Posterior vena cava (tissue), 2 donors: ENCODE measurements around the gene DNAJC17. TPM values are rescaled to one million over a fixed set of nuclear protein-coding genes. Genes with fewer than 3 reads are reported as not detected.

Experiments used
- DNase-seq: peaks from one replicate; pipeline ENCODE4 v3.0.0-alpha.2; 2020; ENCODE audit warnings: low spot score
- intact Hi-C, 2 donors: fragments of 100-400 bp; cut with DNase I; formaldehyde crosslinking; loops; one replicate each; pipeline versions ENCODE4 v1.14.1 to v1.14.2; 2022 to 2023
- long read RNA-seq, 2 donors: library from polyadenylated mRNA; unstranded; transcript quantifications; one replicate each; pipeline ENCODE4 v2.0.0, GENCODE V29; 2020 to 2021
- total RNA-seq, 2 donors: library from RNA; stranded (reverse); fragmentation: NEBNext Ultra II Directional; extraction: Animal tissue kit (Norgen Biotek cat#: 25700); gene quantifications; one replicate each; pipeline ENCODE4 v1.2.1, GENCODE V29; 2021
- donor health status: DM: yes; HTN: yes; CAD: no.
- donor health status: DM: yes; HTN: yes; CAD: no.

Gene DNAJC17, protein sequence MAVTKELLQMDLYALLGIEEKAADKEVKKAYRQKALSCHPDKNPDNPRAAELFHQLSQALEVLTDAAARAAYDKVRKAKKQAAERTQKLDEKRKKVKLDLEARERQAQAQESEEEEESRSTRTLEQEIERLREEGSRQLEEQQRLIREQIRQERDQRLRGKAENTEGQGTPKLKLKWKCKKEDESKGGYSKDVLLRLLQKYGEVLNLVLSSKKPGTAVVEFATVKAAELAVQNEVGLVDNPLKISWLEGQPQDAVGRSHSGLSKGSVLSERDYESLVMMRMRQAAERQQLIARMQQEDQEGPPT
- 10 to 100 TPM; 18.3 to 22.9 TPM for total RNA-seq
- long read RNA-seq, donor 1, partial matches to known transcripts = 2 of 5 reads
- long read RNA-seq, donor 1, other reads (novel, unspliced or antisense) = 0 of 5 reads
- long read RNA-seq, donor 2, transcript DNAJC17-201 (11 exons, 3,731 nt) = major isoform, 6 of 23 reads
- long read RNA-seq, donor 2, partial matches to known transcripts = 2 of 23 reads
- long read RNA-seq, donor 2, other reads (novel, unspliced or antisense) = 15 of 23 reads

DNA sequence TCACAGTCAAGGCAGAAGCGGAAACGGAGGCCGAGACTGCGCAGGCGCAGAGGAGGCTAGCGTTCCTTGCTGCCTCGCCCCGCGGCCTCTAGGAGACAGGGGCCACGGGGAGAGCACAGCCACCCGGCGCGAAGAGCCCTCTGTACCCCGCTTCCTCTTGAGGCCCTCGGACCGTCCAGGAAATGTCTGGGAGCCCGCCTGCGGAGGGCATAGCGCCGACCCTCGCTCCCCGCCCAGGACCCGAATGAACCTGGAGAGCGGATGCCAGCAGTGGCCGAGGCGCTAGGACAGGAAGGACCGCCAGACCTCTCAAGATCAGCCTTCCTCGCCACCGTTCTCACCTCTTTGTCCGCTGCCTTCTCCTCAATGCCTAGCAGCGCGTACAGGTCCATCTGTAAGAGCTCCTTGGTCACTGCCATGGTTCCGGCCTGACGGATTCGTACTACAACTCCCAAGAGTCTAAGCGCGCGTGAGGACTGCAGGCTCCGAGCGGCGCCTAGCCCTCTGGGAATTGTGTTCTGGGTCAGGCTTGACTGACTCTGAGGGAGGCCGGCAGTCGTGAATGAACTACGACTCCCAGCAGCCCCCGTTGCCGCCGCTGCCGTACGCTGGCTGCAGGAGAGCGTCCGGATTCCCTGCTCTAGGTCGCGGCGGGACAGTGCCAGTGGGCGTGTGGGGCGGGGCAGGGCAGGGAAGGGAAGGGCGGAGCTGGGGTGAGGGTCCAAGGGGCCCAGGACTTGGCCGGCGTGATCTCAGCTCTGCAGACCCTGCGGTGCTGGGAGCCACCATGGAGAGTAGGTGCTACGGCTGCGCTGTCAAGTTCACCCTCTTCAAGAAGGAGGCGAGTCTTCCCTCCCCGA, at the start of gene DNAJC17, which contains the start of gene ZFYVE19:
Gene DNAJC17 (minus strand): TSS at position 446 of the 860 bp plus-strand sequence. CDS start 27 bp downstream, at position 419.
Gene ZFYVE19 (plus strand): TSS at position 62 of the 860 bp plus-strand sequence. CDS start 501 bp downstream, at position 563.
- DNase-seq = peak; percentile 99
- intact Hi-C loops = no loop called here

- peak; percentile 69 for DNase-seq
- intact Hi-C loops = loop anchor here in 1 of 2 donors (5.0 kb wide), 2 partner anchors 36 to 326 kb away; partner anchors contain the start of gene VPS18
Observed at GRCh38 chr15:40856746-40857145, 49.5 kb upstream of the DNAJC17 start.

DNA sequence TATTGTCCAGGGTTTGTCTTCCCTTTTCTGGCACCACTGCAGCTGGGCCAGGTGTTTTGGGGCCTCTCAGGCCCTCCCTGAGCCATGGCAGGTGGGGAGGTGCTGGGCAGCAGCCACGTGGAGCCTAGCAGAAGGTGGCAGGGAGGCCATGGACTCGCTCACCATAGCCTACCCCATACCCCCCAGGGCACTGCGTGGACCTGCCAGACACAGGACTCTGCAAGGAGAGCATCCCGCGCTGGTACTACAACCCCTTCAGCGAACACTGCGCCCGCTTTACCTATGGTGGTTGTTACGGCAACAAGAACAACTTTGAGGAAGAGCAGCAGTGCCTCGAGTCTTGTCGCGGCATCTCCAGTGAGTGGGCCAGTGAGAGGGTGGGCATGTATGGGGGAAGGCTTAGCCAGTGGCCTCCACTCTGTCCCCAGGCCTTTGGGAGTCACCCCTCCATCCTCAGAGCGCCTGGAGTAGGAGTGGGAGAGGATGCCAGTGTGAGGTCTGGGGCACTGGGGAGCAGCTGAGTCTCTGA, 48.5 kb upstream of the DNAJC17 start:
- peak; percentile 63 for DNase-seq
- intact Hi-C loops = loop anchor here in 1 of 2 donors (5.0 kb wide), 2 partner anchors 37 to 327 kb away; partner anchors contain the start of gene VPS18

DNA sequence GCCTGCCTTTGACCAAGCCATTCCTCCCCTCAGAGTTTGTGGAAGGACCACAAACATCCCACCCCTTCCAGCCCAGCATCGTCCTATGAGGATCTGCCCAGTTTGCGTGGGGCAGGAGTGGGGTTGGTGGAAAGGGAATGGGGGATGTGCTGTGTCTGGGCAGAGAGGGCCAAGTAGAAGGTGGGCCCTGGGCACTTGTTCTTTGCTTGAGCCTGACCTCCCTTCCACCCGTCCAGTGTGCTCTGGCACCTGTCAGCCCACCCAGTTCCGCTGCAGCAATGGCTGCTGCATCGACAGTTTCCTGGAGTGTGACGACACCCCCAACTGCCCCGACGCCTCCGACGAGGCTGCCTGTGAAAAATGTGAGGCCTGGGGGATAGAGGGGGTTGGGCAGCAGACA, 46.9 kb upstream of the DNAJC17 start:
- intact Hi-C loops = no loop called here

GRCh38 chr15:40853241-40853890, 46.1 kb upstream of the DNAJC17 start:
- DNase-seq = peak; percentile 61
- intact Hi-C loops = no loop called here

More for the DNA sequence above, 46.9 kb upstream of the DNAJC17 start:
- peak; percentile 55 for DNase-seq

GRCh38 chr15:40852529-40852928, 45.3 kb upstream of the DNAJC17 start:
- peak; percentile 41 for DNase-seq
- intact Hi-C loops = no loop called here

DNA sequence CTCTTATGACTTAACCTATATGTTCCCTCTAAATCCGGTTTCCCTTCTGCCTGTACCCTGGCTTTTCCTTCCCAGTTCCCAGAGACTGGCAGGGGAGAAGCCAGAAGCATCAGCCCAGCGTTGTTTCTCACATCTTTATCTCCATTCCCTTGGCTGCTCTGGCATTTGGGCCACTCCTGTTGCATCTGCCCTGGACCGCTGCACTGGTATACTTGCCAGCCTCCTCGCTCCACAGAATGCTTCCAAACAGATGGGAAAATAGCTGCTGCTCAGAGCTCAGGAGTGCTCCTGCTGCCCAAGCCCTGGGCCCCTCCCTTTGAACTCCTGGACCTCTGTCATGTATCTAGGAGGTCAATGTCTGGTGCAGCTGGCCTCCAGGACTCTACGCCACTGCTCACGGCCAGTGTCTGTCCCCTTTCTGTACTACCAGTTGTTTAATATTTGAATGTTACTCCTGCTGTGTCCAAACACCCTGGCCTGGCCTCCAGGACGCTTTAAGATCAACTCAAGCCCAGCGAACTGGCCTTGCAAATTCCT, 43.4 kb upstream of the DNAJC17 start:
- peak; percentile 36 for DNase-seq
- intact Hi-C loops = no loop called here

DNA sequence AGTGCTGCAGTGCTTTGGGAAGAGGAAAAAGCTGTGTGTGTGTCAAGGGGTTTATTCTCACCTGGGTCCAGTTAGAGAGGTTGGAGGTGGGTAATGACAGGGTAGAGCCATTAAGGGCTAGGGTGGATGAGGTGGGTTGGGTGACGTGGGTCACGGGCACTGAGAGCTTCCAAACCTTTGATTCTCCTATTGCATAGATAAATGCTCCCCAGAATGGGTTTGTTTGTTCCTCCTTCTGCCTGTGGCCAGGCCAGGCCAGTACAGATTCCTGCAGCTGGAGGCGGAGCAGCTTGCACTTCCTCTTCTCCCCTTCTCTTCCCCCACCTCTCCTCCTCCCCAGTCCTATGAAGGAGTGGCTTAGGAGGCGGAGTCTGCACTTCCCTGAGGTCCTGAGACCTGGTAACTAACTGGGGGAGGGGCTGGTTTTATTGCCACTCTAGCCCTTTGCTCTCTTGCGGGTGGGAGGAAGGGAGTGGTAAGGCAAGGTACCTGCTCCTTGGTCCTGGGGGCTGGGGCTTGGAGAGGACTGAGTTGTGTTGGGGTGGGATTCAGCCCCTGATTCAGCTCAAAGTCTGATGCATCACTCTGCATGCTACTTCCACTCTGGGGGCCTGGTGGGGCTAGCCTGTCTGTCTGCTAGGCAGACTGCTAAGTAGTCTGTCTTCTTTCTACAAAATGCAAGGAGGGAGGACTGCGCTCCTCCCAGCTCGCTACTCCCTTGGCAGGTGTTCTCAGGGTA, 40.1 kb upstream of the DNAJC17 start:
- intact Hi-C loops = no loop called here
- peak; percentile 83 for DNase-seq

DNA sequence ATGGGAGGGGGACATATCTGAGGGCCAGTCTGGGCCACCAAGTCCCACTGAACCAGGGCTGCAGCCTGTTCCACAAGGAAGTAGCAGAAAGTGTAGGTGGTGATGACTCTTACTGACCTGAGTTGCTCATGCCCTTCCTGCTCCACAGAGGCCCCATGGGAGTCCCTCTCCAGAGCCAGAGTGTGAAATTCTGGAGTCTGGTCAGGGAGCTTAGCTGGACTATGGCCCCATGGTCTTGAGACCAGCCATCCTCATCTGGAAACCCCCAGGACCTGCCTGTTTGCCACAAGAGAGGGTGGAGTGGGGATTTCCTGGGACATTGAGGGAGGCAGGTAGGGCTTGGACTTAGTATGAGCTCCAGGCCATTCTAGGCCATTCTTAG, 39.6 kb upstream of the DNAJC17 start:
- intact Hi-C loops = no loop called here

GRCh38 chr15:40845511-40846284, 38.4 kb upstream of the DNAJC17 start:
- DNase-seq = peak; percentile 43

More for the DNA sequence above, 39.6 kb upstream of the DNAJC17 start:
- peak; percentile 32 for DNase-seq

DNA sequence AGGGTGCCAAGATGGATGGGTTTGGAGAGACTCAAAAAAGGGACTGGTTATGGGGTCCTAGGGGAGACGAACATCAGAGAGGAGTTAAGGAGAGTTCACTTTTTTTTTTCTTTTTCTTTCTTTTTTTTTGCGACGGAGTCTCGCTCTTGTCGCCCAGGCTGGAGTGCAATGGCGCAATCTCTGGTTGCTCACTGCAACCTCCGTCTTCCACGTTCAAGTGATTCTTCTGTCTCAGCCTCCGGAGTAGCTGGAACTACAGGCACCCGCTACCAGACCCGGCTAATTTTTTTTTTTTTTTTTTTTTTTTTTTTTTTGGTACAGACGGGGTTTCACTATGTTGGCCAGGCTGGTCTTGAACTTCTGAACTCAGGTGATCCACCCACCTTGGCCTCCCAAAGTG, 37.8 kb upstream of the DNAJC17 start:
- DNase-seq = no peak
- intact Hi-C loops = no loop called here

More at GRCh38 chr15:40845511-40846284, 38.4 kb upstream of the DNAJC17 start:
- intact Hi-C loops = no loop called here

DNA sequence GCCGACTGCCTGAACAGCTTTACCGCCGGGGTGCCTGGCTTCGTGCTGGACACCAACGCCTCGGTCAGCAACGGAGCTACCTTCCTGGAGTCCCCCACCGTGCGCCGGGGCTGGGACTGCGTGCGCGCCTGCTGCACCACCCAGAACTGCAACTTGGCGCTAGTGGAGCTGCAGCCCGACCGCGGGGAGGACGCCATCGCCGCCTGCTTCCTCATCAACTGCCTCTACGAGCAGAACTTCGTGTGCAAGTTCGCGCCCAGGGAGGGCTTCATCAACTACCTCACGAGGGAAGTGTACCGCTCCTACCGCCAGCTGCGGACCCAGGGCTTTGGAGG, 37.4 kb upstream of the DNAJC17 start:
- no peak for DNase-seq
- intact Hi-C loops = no loop called here

DNA sequence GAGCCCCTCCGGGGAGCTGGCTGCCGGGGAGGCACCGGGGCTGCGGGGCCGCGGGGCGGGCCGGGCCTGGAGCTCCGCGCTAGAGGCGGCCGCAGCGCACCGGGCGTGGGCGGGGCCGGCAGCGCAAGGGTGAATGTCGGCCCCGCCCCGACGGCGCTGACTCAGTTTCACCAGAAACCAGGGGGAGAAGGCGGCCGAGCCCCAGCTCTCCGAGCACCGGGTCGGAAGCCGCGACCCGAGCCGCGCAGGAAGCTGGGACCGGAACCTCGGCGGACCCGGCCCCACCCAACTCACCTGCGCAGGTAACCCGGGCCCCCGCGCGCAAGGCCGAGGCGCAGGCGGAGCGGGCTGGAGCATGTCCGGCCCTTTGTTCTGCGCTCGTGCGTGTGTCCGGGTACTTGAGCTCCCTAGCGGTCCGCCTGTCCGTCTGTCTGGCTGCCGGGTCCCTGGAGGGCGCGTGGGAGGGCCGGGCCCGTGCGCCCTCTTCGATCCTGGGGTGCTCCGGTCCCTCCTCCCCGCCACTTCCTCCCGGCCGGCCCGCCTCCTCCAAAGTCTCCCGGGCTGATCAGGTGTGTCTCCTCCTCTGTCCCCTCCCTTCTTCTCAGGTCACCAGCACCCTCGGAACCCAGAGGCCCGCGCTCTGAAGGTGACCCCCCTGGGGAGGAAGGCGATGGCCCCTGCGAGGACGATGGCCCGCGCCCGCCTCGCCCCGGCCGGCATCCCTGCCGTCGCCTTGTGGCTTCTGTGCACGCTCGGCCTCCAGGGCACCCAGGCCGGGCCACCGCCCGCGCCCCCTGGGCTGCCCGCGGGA, 36.8 kb upstream of the DNAJC17 start, which contains the start of gene SPINT1:
Gene SPINT1 (plus strand): TSS at position 164 of the 811 bp plus-strand sequence. CDS start 507 bp downstream, at position 671.
- intact Hi-C loops = no loop called here
- DNase-seq = no peak

DNA sequence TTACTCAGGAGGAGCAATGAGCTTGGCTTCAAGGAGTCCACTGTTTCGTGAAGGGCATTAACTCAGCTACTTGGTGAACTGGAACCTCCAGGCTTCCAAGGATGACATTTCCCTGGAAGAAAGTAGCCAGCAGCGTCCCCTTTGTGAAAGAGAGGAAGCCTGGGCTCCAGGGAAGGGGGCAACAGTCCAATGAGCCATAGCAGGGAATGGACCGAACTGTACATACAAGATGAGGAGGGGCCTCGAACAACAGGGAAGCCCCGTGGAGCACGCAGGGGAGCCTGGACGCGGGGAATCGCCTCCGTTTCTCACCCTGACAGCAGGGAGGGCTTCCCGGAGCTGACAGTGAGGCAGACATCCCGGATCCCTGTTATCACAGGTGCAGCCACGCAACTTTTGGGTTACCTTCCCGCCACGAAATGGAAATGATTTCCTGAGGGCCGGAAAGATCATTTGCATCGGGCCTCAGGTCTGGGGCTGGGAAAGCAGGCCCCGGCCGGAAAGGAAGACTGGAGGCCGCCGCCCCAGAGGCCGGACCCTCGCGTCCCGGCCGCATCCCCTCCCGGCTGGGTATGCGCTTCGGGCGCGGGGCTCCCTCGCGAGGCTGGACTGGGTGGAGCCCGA, 36.1 kb upstream of the DNAJC17 start:
- no peak for DNase-seq
- intact Hi-C loops = no loop called here

GRCh38 chr15:40841741-40842140, 34.5 kb upstream of the DNAJC17 start:
- intact Hi-C loops = no loop called here
- DNase-seq = no peak

GRCh38 chr15:40838756-40839155, 31.5 kb upstream of the DNAJC17 start:
- intact Hi-C loops = no loop called here
- DNase-seq = no peak
